ENCODE data around the gene TBC1D22A. TPM values are rescaled to one million over a fixed set of nuclear protein-coding genes. Genes with fewer than 3 reads are reported as not detected.
A peak's percentile ranks its signal among the peaks of the same experiment; 100 is the strongest.

The TBC1D22A gene
- total RNA-seq, 2 donors from 2014 or later = 11.5 to 15.4 TPM

- Histone ChIP-seq H3K9me3 (no peaks in the 10 kb centered on the region), H3K27me3 (no peaks in the 10 kb centered on the region), H3K27ac (peak overlapping the region; percentile 92 to 95), H3K36me3 (no peaks in the 10 kb centered on the region), H3K4me3 (no peak overlapping the region), H3K4me1 (peaks cover 0 to 60% of the 10 kb centered on the region in 2 donors)
- TF ChIP-seq CTCF (IDR thresholded peaks at IDR 0.05) = no peak
- DNase-seq (ENCODE audit: low spot score) = no peak
Observed at GRCh38 chr22:46749682-46750529, 12.5 kb upstream of the TBC1D22A start.

DNA sequence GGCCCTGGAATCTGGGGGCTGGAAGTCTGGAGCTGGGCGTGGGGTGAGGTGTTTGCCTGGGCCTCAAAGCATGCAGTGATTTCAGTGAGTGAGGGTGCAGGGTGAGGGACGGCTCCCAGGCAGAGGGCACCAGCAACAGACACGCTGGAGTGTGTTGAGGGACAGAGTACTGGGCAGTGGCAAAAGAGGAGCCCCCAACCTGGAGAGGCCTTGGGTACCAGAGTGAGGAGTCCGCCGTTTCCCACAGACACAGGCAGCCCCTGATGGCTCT is 12.0 kb upstream of the TBC1D22A start:
- Histone ChIP-seq H3K4me3 (no peak overlapping the region), H3K36me3 (no peaks in the 10 kb centered on the region), H3K27ac (peak overlapping the region; percentile 92 to 95), H3K4me1 (peaks cover 0 to 62% of the 10 kb centered on the region in 2 donors), H3K9me3 (no peaks in the 10 kb centered on the region), H3K27me3 (no peaks in the 10 kb centered on the region)
- no peak for DNase-seq (ENCODE audit: low spot score)
- no peak for TF ChIP-seq CTCF (IDR thresholded peaks at IDR 0.05)

GRCh38 chr22:46750863-46751443 is 11.5 kb upstream of the TBC1D22A start:
- Histone ChIP-seq H3K27ac (peak overlapping the region; percentile 92 to 95), H3K4me1 (peaks cover 0 to 62% of the 10 kb centered on the region in 2 donors), H3K36me3 (no peaks in the 10 kb centered on the region), H3K27me3 (no peaks in the 10 kb centered on the region), H3K9me3 (no peaks in the 10 kb centered on the region), H3K4me3 (no peak overlapping the region)
- TF ChIP-seq CTCF (IDR thresholded peaks at IDR 0.05) = no peak
- DNase-seq (ENCODE audit: low spot score) = no peak

DNA sequence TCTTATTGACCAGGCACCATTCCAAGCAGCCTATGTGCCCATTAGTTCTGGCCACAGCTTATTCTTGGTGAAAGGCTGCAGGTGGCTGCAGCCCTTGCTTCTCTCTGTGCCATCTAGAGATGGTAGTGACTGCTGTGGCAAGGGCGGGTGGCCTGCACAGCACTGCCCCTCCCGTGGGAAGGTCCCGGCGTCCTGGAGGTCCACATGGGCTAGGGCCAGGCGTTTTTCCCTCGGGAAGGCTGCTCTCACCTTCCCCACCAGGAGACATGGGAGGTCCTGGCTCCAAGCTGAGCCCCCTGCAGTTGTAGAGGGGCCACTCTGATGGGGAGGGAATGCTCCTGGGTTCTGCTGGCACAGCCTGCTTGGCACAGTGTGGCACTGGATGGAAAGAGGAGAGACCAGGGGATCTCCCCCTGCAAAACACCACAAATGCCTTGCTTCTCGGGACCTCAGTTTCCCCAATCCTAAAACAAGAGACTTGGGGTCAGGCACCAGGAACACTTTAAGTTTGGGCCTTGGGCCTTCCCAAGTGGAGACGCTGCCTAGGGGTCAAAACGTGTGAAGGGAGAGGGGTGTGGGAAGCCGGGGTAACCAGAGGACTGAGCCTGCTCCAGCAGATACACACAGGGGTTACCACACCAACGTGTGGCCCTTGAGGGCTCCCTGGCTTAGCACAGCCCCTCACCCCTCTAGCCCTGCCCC is 10.0 kb upstream of the TBC1D22A start:
- DNase-seq (ENCODE audit: low spot score) = no peak
- Histone ChIP-seq H3K27me3 (no peaks in the 10 kb centered on the region), H3K27ac (peak overlapping the region; percentile 92 to 95), H3K4me3 (no peak overlapping the region), H3K36me3 (no peaks in the 10 kb centered on the region), H3K4me1 (peaks cover 0 to 62% of the 10 kb centered on the region in 2 donors), H3K9me3 (no peaks in the 10 kb centered on the region)
- TF ChIP-seq CTCF (IDR thresholded peaks at IDR 0.05) = no peak

GRCh38 chr22:46752988-46753310 is 9.5 kb upstream of the TBC1D22A start:
- H3K4me3 ChIP-seq = no peak overlapping the region
- no peak for TF ChIP-seq CTCF (IDR thresholded peaks at IDR 0.05)
- DNase-seq (ENCODE audit: low spot score) = no peak
- no peaks in the 10 kb centered on the region for H3K9me3 ChIP-seq
- H3K27me3 ChIP-seq = no peaks in the 10 kb centered on the region
- peaks cover 0 to 62% of the 10 kb centered on the region in 2 donors for H3K4me1 ChIP-seq
- no peaks in the 10 kb centered on the region for H3K36me3 ChIP-seq
- peak overlapping the region; percentile 92 to 95 for H3K27ac ChIP-seq

Measured in right atrium auricular region (tissue), 2 donors.